PC-9 (cell line): ENCODE measurements around the gene SLC25A21. TPM values are rescaled to one million over a fixed set of nuclear protein-coding genes. Genes with fewer than 3 reads are reported as not detected.

ENCODE experiments used
- BruUV-seq: library from RNA; stranded (reverse); fragments of 400-500 nt; replicated peaks from 2 replicates; lab custom pipeline; 2021; lab: Mats Ljungman, UMichigan
- CTCF ChIA-PET: fragments of 300-600 bp; sonication (Branson Sonifier 250); formaldehyde crosslinking; loops from one replicate; lab custom pipeline; 2022; ENCODE audit warnings: antibody characterized with exemption; lab: Charles Lee
- POLR2A ChIA-PET: fragments of 300-600 bp; sonication (Branson Sonifier 250); formaldehyde crosslinking; loops from one replicate; lab custom pipeline; 2022; ENCODE audit warnings: antibody characterized with exemption; ENCODE audit not compliant: unreplicated experiment; lab: Charles Lee
- DNase-seq, 2 experiments: peaks; one replicate each; pipeline versions ENCODE4 v3.0.0 to v3.0.0-alpha.2; 2015 to 2022; ENCODE audit warnings: mixed read lengths in 1 of 2
- H2AFZ ChIP-seq: fragments of 200-600 bp; sonication (generic); 2 replicates; pipeline ENCODE4 v1.8.1; 2017; ENCODE audit warnings: antibody characterized with exemption
- H3F3A ChIP-seq: fragments of 200-600 bp; sonication (generic); 2 replicates; pipeline ENCODE4 v1.8.1; 2017; ENCODE audit warnings: antibody characterized with exemption, mild to moderate bottlenecking, low read depth; ENCODE audit not compliant: insufficient read depth
- H3K27ac ChIP-seq: fragments of 200-600 bp; sonication (generic); 2 replicates; pipeline ENCODE4 v1.6.1; 2016; ENCODE audit warnings: mixed run types
- H3K27me3 ChIP-seq: fragments of 200-600 bp; sonication (generic); 2 replicates; pipeline ENCODE4 v1.6.1; 2016; ENCODE audit warnings: low read depth, mixed run types; ENCODE audit not compliant: insufficient read depth
- H3K36me3 ChIP-seq: fragments of 200-600 bp; sonication (generic); 2 replicates; pipeline ENCODE4 v1.6.1; 2016; ENCODE audit warnings: low read depth, mixed run types
- H3K4me1 ChIP-seq: fragments of 200-600 bp; sonication (generic); replicated peaks from 2 replicates; pipeline ENCODE4 v1.6.1; 2016; ENCODE audit warnings: mixed run types; ENCODE audit not compliant: insufficient read depth
- H3K4me2 ChIP-seq: fragments of 200-600 bp; sonication (generic); 2 replicates; pipeline ENCODE4 v1.6.1; 2017; ENCODE audit warnings: mixed run types
- H3K4me3 ChIP-seq: fragments of 200-600 bp; sonication (generic); 2 replicates; pipeline ENCODE4 v1.6.1; 2016; ENCODE audit warnings: mixed run types
- H3K79me2 ChIP-seq: fragments of 200-600 bp; sonication (generic); 2 replicates; pipeline ENCODE4 v1.6.1; 2017; ENCODE audit warnings: low read depth, mixed run types
- H3K9me2 ChIP-seq: fragments of 200-600 bp; sonication (generic); 2 replicates; pipeline ENCODE4 v1.8.1; 2017; ENCODE audit warnings: mild to moderate bottlenecking; ENCODE audit not compliant: insufficient read depth
- H3K9me3 ChIP-seq: fragments of 200-600 bp; sonication (generic); 2 replicates; pipeline ENCODE4 v1.8.1; 2016; ENCODE audit warnings: low read depth; ENCODE audit not compliant: insufficient read depth
- H4K20me1 ChIP-seq: fragments of 200-600 bp; sonication (generic); 2 replicates; pipeline ENCODE4 v1.8.1; 2017; ENCODE audit not compliant: insufficient read depth
- CTCF ChIP-seq: fragments of 200-600 bp; sonication (generic); conservative IDR thresholded peaks from 2 replicates; pipeline ENCODE4 v1.6.1; 2017; ENCODE audit warnings: mixed run types, antibody characterized with exemption, mild to moderate bottlenecking, moderate library complexity
- EZH2 ChIP-seq: fragments of 200-600 bp; sonication (generic); IDR thresholded peaks from 2 replicates; pipeline ENCODE4 v1.8.0; 2017; ENCODE audit warnings: antibody characterized with exemption, low read depth
- intact Hi-C: fragments of 100-400 bp; cut with micrococcal nuclease; formaldehyde crosslinking; loops from one replicate; pipeline ENCODE4 v1.10.0; 2022; ENCODE audit not compliant: unreplicated experiment
- total RNA-seq: library from RNA; stranded (reverse); gene quantifications from 2 replicates; pipeline ENCODE4 v1.2.3, GENCODE V29; 2021

The SLC25A21 gene
- total RNA-seq, 1 experiment from 2014 or later, result 3.2 TPM

- intact Hi-C loops, result no loop called here
- no peak for DNase-seq
- Histone ChIP-seq H3K27ac (no peak overlapping the region), H3F3A (no peaks in the 10 kb centered on the region), H4K20me1 (no peaks in the 10 kb centered on the region), H3K79me2 (peaks cover 7% of the 10 kb centered on the region; the same call in 1 of the 2 replicates), H3K9me2 (no peaks in the 10 kb centered on the region), H3K9me3 (no peaks in the 10 kb centered on the region), H3K36me3 (no peaks in the 10 kb centered on the region), H2AFZ (no peak overlapping the region), H3K27me3 (no peaks in the 10 kb centered on the region), H3K4me1 (peaks cover 12% of the 10 kb centered on the region), H3K4me2 (no peak overlapping the region), H3K4me3 (no peak overlapping the region)
- no peak for TF ChIP-seq CTCF
- TF ChIP-seq EZH2, result no peak
- ChIA-PET CTCF (interaction anchor here (1.2 kb wide), 1 partner anchor 21 kb away, joined by 3 read pairs; no protein-coding TSS in a partner anchor), POLR2A (interaction anchor here (0.6 kb wide), 2 partner anchors 31 to 1296 kb away, joined by 3 to 4 read pairs; no protein-coding TSS in a partner anchor)
- no TSS peak for BruUV-seq
Observed at GRCh38 chr14:37170993-37171392, 1.4 kb downstream of the SLC25A21 start.

- CTCF ChIA-PET, result interaction anchor here (1.2 kb wide), 1 partner anchor 20 kb away, joined by 3 read pairs; no protein-coding TSS in a partner anchor
- intact Hi-C loops, result no loop called here
- Histone ChIP-seq H2AFZ (no peak overlapping the region), H3K36me3 (no peaks in the 10 kb centered on the region), H3F3A (no peaks in the 10 kb centered on the region), H3K4me1 (peaks cover 12% of the 10 kb centered on the region), H3K4me3 (no peak overlapping the region), H3K4me2 (no peak overlapping the region), H3K9me2 (no peaks in the 10 kb centered on the region), H4K20me1 (no peaks in the 10 kb centered on the region), H3K27ac (no peak overlapping the region), H3K27me3 (no peaks in the 10 kb centered on the region), H3K9me3 (no peaks in the 10 kb centered on the region), H3K79me2 (peaks cover 7% of the 10 kb centered on the region; the same call in 1 of the 2 replicates)
- no peak for TF ChIP-seq EZH2
- TF ChIP-seq CTCF, result no peak
- POLR2A ChIA-PET, result no interaction called here
- no peak for DNase-seq
- BruUV-seq, result no TSS peak
Observed at GRCh38 chr14:37170237-37170636, 2.2 kb downstream of the SLC25A21 start.

GRCh38 chr14:37168721-37169120, 3.7 kb downstream of the SLC25A21 start:
- H3K9me2 ChIP-seq, result no peaks in the 10 kb centered on the region
- no peak overlapping the region for H3K4me3 ChIP-seq
- DNase-seq, result no peak
- no TSS peak for BruUV-seq
- H4K20me1 ChIP-seq, result no peaks in the 10 kb centered on the region
- peaks cover 7% of the 10 kb centered on the region; the same call in 1 of the 2 replicates for H3K79me2 ChIP-seq
- intact Hi-C loops, result no loop called here
- H3K36me3 ChIP-seq, result no peaks in the 10 kb centered on the region
- H3K4me1 ChIP-seq, result peaks cover 10% of the 10 kb centered on the region
- ChIA-PET POLR2A (no interaction called here), CTCF (no interaction called here)
- no peaks in the 10 kb centered on the region for H3K9me3 ChIP-seq
- H3K27me3 ChIP-seq, result no peaks in the 10 kb centered on the region
- TF ChIP-seq CTCF, result no peak
- TF ChIP-seq EZH2, result no peak
- H3K4me2 ChIP-seq, result no peak overlapping the region
- H2AFZ ChIP-seq, result no peak overlapping the region
- H3K27ac ChIP-seq, result no peak overlapping the region
- H3F3A ChIP-seq, result no peaks in the 10 kb centered on the region
